Measurements from ENCODE around the gene ADRA2C.

ADRA2C gene

DNA sequence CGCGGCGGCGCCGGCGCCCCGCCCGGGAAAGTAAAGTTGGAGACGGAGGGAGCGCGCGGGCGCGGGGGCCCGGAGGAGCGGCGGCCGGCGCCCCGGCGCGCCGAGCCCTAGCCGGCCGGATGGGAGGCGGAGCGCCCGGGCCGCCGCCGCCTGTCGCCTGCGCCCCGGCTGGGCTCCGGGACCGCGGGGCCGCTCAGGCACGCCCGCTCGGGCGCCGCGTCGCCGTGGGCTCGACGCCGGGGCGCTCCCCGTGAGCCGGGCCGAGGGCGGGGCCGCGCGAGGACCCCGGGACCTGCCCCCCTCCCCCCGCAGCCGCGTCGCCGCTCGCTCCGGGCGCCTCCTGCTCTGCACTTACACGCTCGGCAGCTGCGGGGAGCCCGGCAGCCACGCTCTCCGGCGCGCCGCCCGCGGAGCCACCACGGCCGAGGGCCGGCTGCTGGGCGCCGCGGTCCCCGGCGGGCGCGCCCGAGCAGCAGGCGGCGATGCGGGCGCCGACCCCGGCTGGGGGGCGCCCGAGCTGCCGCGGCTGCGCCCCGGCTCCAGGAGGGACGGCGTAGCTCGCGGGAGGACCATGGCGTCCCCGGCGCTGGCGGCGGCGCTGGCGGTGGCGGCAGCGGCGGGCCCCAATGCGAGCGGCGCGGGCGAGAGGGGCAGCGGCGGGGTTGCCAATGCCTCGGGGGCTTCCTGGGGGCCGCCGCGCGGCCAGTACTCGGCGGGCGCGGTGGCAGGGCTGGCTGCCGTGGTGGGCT is at the start of gene ADRA2C:
Gene ADRA2C, plus strand, starts transcription at position 350 of the 749 bp plus-strand sequence. Its CDS starts 222 bp downstream, at position 572.
- DNase-seq (ENCODE audit: low read depth) = no peak

DNA sequence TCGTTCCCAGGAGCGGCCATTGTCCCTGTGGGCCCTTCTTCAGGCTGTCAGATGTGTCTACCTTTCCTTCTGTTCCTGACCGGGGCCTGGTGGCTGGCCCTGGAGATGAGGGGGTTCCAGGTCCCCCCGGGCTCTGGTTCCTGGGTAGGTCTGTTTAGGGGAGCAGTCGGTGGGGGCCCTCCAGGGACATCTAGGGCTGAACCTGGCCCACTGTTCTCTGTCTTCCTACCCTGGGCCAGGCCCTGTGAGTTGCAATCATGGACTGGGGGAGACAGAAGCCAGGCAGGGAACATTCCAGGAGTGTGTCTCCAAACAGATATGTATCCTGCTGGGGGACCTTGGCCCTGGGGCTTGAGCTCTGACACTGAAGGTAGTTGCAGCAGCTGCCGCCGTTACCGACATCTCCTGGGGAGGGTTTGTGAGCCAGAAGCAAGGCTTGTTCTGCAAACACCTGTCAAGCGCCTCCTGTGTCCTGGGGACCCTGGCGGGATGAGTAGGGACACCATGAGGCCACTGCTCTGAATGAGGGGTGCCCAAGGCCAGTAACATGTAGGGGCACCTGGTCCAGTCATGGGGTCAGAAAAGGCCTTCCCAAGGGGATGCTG is 49.5 kb upstream of the ADRA2C start:
- no peak for DNase-seq (ENCODE audit: low read depth)

DNA sequence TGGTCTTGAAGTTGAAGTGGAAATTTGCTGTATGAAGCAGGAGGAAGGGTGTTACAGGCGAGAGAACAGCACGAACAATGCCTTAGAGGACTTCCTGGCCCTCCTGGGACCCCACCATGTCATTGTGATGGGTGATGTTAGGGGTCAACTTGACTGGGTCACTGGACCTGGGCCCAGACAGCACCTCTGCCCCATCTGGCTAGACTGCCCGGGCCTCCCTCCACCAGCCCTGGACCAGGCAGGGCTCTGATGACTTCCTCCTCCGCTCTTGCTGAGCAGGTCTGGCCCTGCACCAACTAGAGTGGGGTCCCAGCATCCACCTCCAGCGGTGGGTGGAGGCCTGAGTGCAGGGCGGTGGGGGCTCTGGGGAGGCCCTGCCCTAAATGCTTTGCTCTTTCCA is 48.9 kb upstream of the ADRA2C start:
- DNase-seq (ENCODE audit: low read depth) = no peak

DNA sequence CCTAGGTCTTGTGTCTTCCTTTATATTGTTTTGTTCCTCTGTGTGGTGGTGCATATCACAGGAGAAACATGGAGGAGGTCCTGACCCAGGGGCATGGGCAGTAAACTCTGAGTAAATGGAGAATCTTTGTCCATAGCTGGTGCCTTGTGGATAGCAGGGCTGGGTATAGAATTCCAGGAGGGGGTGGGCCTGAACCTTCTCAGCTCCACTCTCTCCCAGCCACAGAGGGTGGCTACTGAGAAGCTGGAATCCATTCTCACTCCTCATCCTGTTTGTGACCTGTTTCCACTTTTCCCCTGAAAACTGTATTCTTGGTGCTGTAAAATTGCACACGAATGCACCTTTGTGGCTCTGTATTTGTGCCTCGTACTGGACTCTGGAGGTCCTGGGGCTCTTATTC is 47.7 kb upstream of the ADRA2C start:
- no peak for DNase-seq (ENCODE audit: low read depth)

DNA sequence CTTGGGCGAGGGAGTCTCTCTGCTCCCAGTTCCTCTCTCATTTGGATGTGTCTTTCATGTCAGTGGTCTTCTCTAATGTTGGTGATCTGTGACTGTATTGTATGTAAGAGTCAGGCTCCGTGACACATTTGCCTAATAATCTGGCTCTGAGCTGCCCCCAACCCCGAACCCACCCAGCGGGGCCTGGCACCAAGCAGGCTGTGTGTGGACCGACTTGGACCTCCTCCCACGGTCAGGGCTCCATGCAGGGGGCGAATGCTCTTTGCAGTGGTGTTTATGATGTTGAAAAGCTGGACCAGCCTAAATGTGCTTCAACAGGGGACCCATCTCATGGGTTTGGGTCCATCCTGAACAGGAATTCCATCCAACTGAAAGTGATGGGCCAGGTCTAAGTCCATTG is 47.0 kb upstream of the ADRA2C start:
- no peak for DNase-seq (ENCODE audit: low read depth)

DNA sequence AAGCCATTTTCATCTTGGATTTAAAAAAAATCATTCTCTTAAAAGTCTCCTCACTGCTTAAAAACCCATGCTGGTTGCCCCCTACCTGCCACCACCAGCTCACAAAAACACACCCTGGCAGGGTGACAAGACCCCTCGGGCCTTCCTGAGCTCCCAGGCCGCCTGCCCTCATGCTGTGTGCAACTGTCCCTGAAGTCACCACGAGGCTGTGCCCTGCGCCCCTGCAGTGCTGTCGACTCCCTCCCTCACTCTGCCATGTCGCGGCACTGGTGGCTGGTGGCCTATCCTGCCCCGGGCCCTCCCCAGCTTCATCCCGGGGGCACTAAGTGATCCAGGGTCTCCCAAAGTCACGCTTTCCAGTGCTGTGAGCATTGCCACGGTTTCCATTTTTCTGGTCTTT is 46.3 kb upstream of the ADRA2C start:
- no peak for DNase-seq (ENCODE audit: low read depth)

DNA sequence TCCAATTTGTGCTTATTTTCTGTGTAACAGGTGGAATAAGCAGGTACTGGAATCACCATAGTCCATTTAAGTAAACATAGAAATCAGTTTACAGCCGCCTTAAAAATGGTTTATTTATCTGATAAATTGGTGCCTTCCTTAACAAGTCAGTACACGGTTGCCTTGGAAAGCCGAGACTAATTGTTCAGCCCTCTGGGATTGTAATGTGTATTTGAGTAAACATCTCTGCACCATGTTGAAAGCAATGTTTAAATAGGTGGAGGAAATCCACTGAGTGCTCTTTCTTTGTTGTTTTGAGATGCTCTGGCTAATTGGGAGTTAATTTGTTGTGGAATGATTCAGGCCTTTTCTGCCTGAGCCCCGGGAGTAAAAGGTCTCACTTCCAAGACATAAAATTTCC is 45.7 kb upstream of the ADRA2C start:
- no peak for DNase-seq (ENCODE audit: low read depth)

DNA sequence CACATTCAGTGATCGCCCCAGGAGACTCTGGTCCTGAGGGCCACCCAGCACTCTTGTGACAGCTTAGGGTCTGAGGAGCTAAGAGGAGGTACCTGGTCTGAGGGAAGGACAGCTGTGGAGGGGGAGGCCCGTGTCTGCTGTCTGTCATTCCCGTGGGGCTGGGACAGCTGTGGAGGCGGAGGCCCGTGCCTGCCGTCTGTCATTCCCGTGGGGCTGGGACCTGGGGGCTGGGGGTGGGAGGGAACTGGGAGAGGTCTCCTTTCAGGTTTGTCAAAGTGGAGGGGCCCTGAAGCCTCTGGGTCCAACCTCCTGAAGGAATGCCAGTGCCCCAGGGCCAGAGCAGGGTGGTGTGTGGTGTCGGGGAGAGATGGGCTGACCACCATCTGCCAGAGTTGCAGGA is 45.0 kb upstream of the ADRA2C start:
- no peak for DNase-seq (ENCODE audit: low read depth)

DNA sequence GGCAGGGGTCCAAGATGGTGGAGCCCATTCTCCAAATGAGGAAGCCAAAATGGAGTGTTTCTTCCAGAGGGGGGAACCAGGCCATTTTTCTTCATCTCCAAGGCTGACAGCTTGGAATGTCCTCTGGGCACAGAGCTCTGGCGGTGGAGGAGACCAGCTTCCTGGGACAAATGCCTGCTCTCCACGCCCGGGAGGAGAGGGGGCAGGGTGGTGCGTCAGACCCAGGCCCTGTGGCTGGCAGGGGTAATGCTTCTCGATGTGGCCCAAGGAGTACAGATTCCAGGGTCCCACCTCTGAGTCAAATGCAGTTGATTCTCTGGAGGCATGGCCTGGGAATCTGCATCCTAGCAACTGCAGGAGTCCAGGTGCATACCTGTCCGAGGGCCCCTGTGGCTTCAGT is 44.6 kb upstream of the ADRA2C start:
- DNase-seq (ENCODE audit: low read depth) = no peak

DNA sequence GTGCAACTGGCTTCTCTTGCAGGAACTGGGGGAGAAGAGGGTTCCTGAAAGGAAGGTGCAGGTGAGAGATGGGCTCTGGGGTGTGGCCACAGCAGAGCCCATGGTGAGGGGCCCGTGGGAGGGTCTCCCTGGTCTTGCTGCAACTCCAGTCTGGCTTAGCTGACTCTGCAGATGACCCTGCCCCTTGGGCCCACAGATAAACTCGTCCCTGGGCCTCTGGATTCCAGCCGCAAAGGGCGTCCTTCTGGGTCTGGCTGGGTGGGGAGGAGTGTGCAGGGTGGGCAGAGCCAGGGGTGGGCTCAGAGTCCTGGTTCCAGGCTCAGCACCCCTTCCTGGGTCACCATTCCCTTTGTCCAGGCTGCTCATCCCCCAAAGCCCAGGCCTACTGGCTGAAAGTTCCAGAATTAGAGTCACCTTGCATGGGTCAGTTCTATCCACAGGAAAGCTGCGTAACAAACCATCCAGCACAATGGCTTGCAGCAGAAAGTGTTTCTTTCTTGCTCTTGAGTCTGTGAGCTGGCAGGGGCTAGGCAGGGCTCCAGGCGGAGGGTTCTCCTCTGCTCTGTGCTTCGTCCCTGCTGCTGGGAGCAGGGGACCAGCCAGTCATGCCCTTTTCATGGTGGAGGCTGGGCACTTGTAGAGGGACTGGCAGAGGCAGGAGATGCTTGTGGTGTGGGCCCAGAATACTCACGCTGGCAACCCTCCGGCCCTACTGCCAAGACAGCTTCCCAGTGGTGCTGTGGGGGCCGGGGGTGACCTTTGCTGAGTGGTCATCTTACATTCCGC is 43.5 kb upstream of the ADRA2C start:
- no peak for DNase-seq (ENCODE audit: low read depth)

DNA sequence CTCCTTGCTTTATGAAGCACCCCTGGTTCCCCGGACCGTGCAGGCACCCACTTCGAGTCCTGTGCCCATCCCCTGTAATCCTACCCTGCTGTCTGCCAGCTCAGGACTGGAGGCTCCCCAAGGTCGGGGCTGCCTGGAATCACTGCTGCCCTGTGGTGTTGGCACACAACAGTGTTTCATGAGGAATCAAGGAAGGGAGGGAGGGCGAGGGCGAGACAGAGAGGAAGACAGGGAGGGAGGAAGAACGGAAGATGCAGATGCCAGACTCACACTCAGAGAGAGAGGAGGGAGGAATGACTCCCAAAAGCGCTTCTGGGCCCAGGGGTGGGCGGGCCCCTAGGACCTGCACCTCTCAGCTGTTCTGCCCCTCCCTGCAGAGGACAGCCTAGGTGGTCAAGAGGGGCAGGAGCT is 42.9 kb upstream of the ADRA2C start:
- DNase-seq (ENCODE audit: low read depth) = no peak

DNA sequence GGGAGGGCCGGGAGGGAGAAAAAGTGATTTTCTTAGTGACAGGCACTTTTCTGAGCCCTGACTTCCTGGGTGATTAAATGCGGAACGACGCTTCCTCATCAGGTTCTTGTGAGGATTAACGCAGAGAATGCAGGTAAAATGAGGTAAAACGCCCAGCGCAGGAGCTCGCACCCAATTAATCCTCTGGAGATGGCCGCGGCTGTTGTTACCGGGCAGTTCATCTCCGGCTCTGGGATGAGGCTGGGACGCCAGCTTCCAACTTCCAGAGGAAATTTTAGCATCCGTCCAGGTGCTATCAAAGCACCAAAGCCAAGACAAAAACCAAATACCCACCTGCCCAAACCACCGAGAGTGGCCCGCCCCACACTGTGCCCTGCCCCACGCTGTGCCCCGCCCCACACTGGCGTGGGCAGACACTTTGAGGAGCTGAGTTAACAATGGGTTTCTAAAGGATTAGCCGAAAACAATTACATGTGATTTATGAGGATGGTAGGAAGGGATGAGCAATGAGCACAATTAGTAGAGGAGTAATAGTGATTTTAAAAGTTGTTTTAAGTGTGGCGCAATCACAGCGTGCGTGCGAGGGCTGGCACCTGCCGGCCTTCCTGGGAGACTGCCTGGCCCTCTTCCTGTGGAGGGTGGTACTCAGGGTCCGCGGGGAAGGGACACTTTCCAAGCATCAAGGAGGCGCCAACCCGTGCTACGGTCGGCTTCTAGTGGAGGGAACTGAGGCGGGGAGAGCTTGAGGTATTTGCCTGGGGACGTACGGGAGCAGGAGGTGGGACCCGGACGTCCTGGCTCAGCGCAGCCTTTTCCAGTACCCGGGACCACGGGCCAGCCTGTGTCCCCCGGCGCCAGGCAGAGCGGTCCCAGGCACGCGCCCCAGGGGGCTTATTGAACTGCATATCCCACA is 41.6 kb upstream of the ADRA2C start:
- no peak for DNase-seq (ENCODE audit: low read depth)

DNA sequence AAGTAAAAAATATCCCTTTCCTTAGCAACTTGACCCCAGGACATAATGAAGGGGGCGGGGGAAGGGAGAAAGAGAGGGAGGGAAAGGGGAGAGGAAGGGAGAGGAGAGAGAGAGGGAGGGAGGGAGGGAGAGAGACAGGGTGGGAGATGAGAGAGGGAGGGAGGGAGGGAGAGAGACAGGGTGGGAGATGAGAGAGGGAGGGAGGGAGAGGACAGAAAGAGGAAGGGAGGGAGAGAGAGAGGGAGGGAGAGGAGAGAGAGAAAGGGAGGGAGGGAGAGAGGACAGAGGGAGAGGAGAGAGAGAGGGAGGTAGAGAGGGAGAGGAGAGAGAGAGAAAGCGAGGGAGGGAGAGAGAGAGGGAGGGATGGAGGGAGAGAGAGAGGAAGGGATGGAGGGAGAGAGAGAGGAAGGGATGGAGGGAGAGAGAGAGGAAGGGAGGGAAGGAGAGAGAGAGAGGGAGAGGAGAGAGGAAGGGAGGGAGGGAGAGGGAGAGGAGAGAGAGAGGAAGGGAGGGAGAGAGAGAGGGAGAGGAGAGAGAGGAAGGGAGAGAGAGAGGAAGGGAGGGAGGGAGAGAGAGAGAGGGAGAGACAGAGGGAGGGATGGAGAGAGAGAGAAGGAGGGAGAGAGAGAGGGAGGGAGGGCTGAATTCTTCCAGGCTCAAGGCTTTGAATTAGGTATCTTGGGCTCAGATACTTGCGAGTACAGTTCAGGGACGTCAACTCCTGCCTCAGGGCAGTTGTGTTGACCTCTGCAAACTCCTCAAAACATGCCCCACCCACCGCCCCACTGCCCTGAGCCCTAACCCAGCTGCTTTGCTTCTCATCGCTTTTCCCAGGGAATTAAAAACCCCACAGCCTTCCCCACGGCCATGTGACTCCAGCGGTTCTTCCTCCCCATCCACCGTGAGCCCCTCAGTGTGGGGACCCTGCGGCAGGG is 40.0 kb upstream of the ADRA2C start:
- DNase-seq (ENCODE audit: low read depth) = no peak

DNA sequence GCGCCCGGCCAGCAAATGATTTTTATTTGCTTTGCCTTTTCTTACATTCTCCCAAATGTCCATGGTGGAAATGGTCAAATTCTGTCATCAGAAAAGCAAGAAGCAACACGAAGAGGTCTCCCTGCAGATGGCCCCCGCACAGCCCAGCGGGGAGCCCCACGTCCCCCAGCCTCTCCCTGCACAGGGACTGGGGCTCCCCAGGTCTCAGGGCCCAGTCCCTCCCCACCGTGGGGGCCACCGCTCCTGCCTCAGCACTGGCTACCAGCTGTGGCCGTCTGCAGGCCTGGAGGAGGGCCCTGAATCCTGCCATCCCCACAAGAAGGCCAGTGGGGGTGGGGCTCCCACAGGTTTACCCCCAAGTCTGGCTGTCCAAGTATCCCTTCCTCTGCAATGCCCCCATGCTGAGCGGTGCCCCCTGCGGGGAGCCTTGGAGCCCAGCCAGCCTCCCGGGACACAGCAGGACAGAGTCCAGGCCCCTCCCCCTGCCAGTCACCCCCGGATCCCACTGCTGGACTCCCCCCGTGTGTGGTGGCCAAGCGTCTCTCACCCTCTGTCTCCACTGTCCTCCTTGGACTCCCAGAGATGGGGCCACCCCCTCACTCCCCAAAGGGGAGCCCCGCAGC is 38.2 kb upstream of the ADRA2C start:
- no peak for DNase-seq (ENCODE audit: low read depth)

DNA sequence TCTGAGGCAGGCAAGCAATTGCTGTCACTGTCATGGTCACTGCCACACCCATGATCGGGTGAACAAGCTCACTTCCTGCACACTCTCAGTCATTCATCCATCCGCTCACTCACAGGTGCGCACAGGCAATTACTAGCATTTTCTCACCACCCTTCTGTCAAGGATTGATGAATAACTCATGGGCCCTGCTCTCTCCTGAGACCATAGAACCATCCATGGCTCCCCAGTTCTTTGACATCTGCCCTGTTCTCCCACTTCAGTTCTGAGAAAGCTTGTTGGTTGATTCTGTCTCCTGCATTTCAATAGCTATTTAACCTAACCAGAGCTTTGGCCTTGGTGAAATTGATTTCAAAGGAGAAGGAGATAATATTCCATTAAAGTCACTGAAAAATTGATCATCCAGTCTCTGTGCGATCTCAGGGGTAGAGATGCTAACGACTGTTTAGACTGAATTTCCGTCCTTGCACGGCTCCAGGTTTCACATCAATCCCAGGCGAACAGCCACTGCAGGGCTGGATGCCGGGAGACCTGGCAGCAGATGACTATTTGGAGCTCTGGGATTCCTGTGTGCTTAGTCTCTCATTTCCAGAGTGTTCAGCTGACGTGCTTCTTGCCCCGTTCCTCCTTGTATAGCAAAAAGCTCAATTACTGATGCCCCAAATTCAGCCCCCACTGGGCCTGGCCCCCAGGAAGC is 36.9 kb upstream of the ADRA2C start:
- DNase-seq (ENCODE audit: low read depth) = no peak

DNA sequence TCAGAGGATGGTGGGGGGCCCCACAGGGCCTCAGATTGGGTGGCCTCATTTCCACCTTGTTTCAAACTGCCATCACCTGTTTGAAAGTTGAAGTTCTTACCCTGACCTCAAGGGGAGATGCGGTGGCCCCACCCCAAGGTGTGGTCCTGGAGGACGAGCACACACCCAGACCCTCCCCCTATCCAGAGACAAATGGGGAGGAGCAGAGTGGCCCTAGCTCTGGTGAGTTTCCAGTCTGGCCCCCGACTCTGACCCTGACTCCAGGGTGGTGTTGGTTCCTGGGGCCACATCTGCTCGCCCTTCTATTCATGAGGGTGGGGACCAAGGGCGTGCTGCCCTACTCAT is 36.3 kb upstream of the ADRA2C start:
- no peak for DNase-seq (ENCODE audit: low read depth)

DNA sequence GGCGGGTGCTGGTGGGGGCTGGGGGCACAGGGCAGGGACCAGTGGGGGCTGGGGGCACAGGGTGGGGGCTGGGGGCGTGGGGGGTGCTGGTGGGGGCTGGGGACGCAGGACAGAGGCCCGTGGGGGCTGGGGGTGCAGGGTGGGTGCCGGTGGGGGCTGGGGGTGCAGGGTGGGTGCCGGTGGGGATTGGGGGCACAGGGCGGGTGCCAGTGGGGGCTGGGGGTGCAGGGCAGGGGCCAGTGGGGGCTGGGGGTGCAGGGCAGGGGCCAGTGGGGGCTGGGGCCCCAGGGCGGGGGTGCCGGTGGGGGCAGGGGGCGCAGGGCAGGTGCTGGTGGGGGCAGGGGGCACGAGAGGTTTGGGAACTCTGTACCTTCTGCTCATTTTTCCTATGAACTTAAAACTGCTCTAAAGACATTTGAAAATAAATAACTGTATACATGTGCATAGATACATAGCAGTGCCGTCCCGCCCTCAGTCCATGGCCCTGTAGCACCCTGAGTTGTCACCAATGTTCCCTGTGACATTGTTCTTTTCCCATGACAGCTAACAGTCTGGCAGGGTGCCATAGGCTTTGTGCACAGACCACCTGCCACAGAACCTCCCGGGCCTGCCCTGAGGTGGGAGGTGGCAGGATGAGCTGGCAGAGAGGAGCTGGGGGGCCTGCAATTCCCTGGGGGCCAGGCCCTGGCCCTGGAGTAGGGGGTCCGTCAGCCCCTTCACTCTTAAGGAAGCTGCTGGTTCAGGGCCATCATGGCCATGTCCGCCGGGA is 35.6 kb upstream of the ADRA2C start:
- DNase-seq (ENCODE audit: low read depth) = no peak

DNA sequence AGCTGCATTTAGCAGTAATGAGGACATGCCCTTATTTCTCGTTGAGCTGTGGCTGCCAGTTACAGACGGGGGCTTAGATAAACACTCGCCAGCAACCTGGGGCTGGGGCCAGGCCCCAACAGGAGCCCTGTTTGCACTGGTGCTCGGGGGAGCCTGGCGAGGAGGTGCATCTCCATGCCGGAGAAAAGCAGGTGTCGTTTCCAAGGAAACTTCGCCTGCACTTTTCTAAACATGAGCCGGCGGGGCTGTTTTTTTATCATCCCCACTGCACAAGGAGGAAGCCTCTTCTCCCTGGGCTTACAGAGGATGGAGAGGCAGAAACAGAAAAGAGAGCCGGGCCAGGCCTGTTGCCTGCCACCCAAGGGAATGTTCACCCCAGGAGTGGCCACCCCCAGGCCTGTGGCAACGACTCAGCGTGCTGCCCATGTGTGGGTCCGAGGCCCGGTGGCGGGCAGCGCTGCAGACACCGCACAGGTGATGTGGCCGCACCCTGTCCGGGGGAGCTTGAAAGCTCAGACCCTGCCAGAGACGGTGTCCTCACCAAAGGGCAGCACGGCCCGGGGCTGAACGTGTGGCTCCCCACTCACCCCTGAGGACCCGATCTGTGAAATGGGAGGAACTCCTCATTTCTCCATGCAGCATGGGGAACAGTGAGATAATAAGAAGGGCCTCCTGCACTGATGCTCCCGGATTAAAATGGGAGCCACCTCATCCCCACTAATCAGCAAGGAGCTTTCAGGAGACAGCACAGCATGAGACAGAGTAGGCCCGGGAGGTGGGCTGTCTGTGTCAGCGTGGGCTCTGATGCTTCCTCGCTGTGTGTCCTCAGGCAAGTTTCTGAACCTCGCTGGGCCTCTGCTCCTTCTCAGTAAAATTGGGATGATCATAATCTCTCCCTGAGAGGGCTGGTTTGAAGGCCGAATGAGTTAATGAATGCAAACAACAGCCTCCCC is 33.8 kb upstream of the ADRA2C start:
- no peak for DNase-seq (ENCODE audit: low read depth)
